Stimulated activated CD4-positive, alpha-beta T cell treated with anti-CD3 and anti-CD28 coated beads, Interleukin-12 subunit alpha, Interleukin-12 subunit beta, amount 100 ng/mL, for 24 hours (primary cell): Measurements from ENCODE around the gene MTTP.

Source experiments
- DNase-seq, 2 experiments: peaks; one replicate each; pipeline ENCODE4 v3.0.0-alpha.2; 2020; ENCODE audit warnings: low read depth in 2 of 2

Gene MTTP

GRCh38 chr4:99593781-99594641 is 19.4 kb downstream of the MTTP start:
- no peak for DNase-seq

GRCh38 chr4:99594818-99595217 is 20.2 kb downstream of the MTTP start:
- no peak for DNase-seq

GRCh38 chr4:99606716-99607115 is 32.1 kb downstream of the MTTP start:
- no peak for DNase-seq

- DNase-seq = no peak
Measured at GRCh38 chr4:99608417-99608816, 33.8 kb downstream of the MTTP start.

- DNase-seq = no peak
Measured at GRCh38 chr4:99610605-99611175, 36.1 kb downstream of the MTTP start.

- DNase-seq = no peak
Measured at GRCh38 chr4:99612281-99612680, 37.7 kb downstream of the MTTP start.

- DNase-seq = no peak
Measured at GRCh38 chr4:99612704-99613103, 38.1 kb downstream of the MTTP start.

- DNase-seq = no peak
Measured at GRCh38 chr4:99614491-99614890, 39.9 kb downstream of the MTTP start.

- DNase-seq = no peak
Measured at GRCh38 chr4:99615170-99615820, 40.7 kb downstream of the MTTP start.

GRCh38 chr4:99617374-99617773 is 42.8 kb downstream of the MTTP start:
- no peak for DNase-seq

GRCh38 chr4:99622341-99622740 is 47.7 kb downstream of the MTTP start:
- DNase-seq = no peak

- no peak for DNase-seq
Measured at GRCh38 chr4:99624141-99624719, 49.6 kb downstream of the MTTP start.

GRCh38 chr4:99625369-99625768 is 50.7 kb downstream of the MTTP start:
- no peak for DNase-seq

GRCh38 chr4:99628040-99628439 is 53.4 kb downstream of the MTTP start:
- DNase-seq = no peak

- no peak for DNase-seq
Measured at GRCh38 chr4:99629962-99630554, 55.4 kb downstream of the MTTP start.

GRCh38 chr4:99630857-99631360 is 56.3 kb downstream of the MTTP start:
- no peak for DNase-seq

GRCh38 chr4:99633772-99634171 is 59.1 kb downstream of the MTTP start:
- no peak for DNase-seq

- DNase-seq = no peak
Measured at GRCh38 chr4:99634742-99635360, 60.2 kb downstream of the MTTP start.

- no peak for DNase-seq
Measured at GRCh38 chr4:99635601-99636000, 61.0 kb downstream of the MTTP start.

GRCh38 chr4:99636422-99636821 is 61.8 kb downstream of the MTTP start:
- DNase-seq = no peak

GRCh38 chr4:99637174-99637573 is 62.5 kb downstream of the MTTP start:
- no peak for DNase-seq

- DNase-seq = no peak
Measured at GRCh38 chr4:99640676-99641075, 66.1 kb downstream of the MTTP start.
